Heart left ventricle (tissue), 16 donors: Measurements from ENCODE around the gene GALNT9. TPM values are rescaled to one million over a fixed set of nuclear protein-coding genes. Genes with fewer than 3 reads are reported as not detected.

Experiments
- ATAC-seq, 4 donors: fragments of 200-7000 bp; cut with Tn5 transposase; one replicate each; pipeline ENCODE4 v1.9.1; 2020 to 2022; ENCODE audit warnings: moderate library complexity in 4 of 4, mild to moderate bottlenecking in 3 of 4, moderate number of reproducible peaks in 1 of 4
- DNase-seq, 5 donors: peaks; one replicate each; pipeline ENCODE4 v3.0.0-alpha.2; 2020
- H3K27ac ChIP-seq, 12 donors: fragments of 200-600 bp; sonication (generic) in 4 of 12; one replicate each; pipeline versions ENCODE4 v1.5.0 to v1.8.0; 2016 to 2022; ENCODE audit warnings: mild to moderate bottlenecking in 2 of 12
- H3K27me3 ChIP-seq, 9 donors: fragments of 200-600 bp; sonication (generic) in 2 of 9; one replicate each; pipeline versions ENCODE4 v1.5.1 to v1.8.0; 2016 to 2022; ENCODE audit warnings: mild to moderate bottlenecking in 3 of 9
- H3K36me3 ChIP-seq, 9 donors: fragments of 200-600 bp; sonication (generic) in 2 of 9; one replicate each; pipeline versions ENCODE4 v1.5.0 to v1.8.0; 2018 to 2022; ENCODE audit warnings: mild to moderate bottlenecking in 2 of 9
- H3K4me1 ChIP-seq, 12 donors: fragments of 200-600 bp; sonication (generic) in 4 of 12; one replicate each; pipeline versions ENCODE4 v1.5.0 to v1.8.0; 2016 to 2022; ENCODE audit warnings: mild to moderate bottlenecking in 3 of 12
- H3K4me3 ChIP-seq, 12 donors: fragments of 200-600 bp; sonication (generic) in 4 of 12; one replicate each; pipeline versions ENCODE4 v1.5.0 to v1.8.0; 2017 to 2022; ENCODE audit warnings: mild to moderate bottlenecking in 9 of 12, moderate library complexity in 4 of 12
- H3K9me3 ChIP-seq, 12 donors: fragments of 200-600 bp; sonication (generic) in 4 of 12; one replicate each; pipeline versions ENCODE4 v1.5.0 to v1.8.0; 2016 to 2022; ENCODE audit warnings: mild to moderate bottlenecking in 1 of 12
- CTCF ChIP-seq, 12 donors: fragments of 200-600 bp; sonication (generic) in 4 of 12; IDR thresholded peaks; one replicate each; pipeline versions ENCODE4 v1.5.0 to v1.8.0; 2018 to 2022; ENCODE audit warnings: antibody characterized with exemption in 12 of 12, mild to moderate bottlenecking in 5 of 12
- POLR2A ChIP-seq, 2 donors: fragments of 450-650 bp; IDR thresholded peaks; one replicate each; pipeline ENCODE4 v1.6.1; 2017; ENCODE audit warnings: antibody characterized with exemption in 2 of 2, mild to moderate bottlenecking in 2 of 2, moderate library complexity in 2 of 2
- WGBS, 4 donors: extraction: QIAGEN DNeasy Blood & Tissue Kit in 2 of 4; methylation state at CpG; one replicate each; pipeline versions ENCODE4 v1.1.5 to v1.1.7; 2013 to 2018; 5-methylcytosine and 5-hydroxymethylcytosine counted together
- intact Hi-C, 10 donors: fragments of 100-400 bp; cut with DNase I; formaldehyde crosslinking; loops; one replicate each; pipeline versions ENCODE4 v1.11.1 to v1.14.2; 2022
- polyA plus RNA-seq, 2 donors: library from polyadenylated mRNA; stranded (reverse); fragments of 200-250 nt; gene quantifications; one replicate each; pipeline ENCODE4 v1.2.3, GENCODE V29; 2013
- total RNA-seq, 9 donors: library from RNA; depleted of rRNA in 2 of 9; stranded (reverse); fragments of >200 nt in 2 of 9; fragmentation: NEBNext Ultra II Directional in 3 of 9; extraction: Animal tissue kit (Norgen Biotek cat#: 25700) in 3 of 9; gene quantifications; one replicate each; pipeline versions ENCODE4 v1.1.0 to v1.2.4, GENCODE V29; 2016 to 2023
- donor health status: ischemic (EF 13 %, LVEDD 7.1; RV severe dilation, severe dysfunction).
- donor health status: healthy with polysubstance abuse.
- donor health status: DM: no; HTN: yes; CAD: no.
- donor health status: DM: no; HTN: no; CAD: no.
- donor health status: ischemic (EF 25% LVEDD 6.9; RV normal size, moderate dysfunction).
- donor health status: ischemic (EF 25% LVEDD 5.7; RV mildly dilated, moderate dysfunction).
- donor health status: healthy.
- donor health status: DM: yes; HTN: yes; CAD: no.
- donor health status: ischemic (EF 35%, LVEDD 5.7; RV mildly dilated, moderate dysfunction).
- donor health status: nonischemic (EF 11% LVEDD 7.7; RV severe dilation, severe dysfunction).
- donor health status: DM: yes; HTN: yes; CAD: no.
- donor health status: PGD.
- donor health status: ischemic (EF 29% LVEDD 5.4; RV normal size, mild dysfunction).
- donor health status: nonischemic (EF 23%, LVEDD 6.1; RV moderate dilation, normal function).

GALNT9 gene
- total and polyA plus RNA-seq, 11 donors = 10.3 TPM; not detected in 10

- DNase-seq (no peak), ATAC-seq (no peak)
- peaks cover 32 to 83% (median 59%) of the 10 kb centered on the region in 9 donors for H3K27me3 ChIP-seq
- H3K4me3 ChIP-seq = no peak overlapping the region
- no peaks in the 10 kb centered on the region for H3K9me3 ChIP-seq
- no peaks in the 10 kb centered on the region for H3K36me3 ChIP-seq
- H3K4me1 ChIP-seq = peaks cover 0 to 34% (median 0%) of the 10 kb centered on the region in 12 donors
- H3K27ac ChIP-seq = no peak overlapping the region
- 84 to 93% (median 87%) methylated on average over 5 of the region's 5 CpGs for WGBS, 4 donors
- TF ChIP-seq POLR2A (IDR thresholded peaks at IDR 0.05) = no peak
- no peak for TF ChIP-seq CTCF (IDR thresholded peaks at IDR 0.05)
- intact Hi-C loops = no loop called here
Observed at GRCh38 chr12:132330549-132330881, 1.1 kb upstream of the GALNT9 start.

GRCh38 chr12:132329720-132330548 lies 545 bp upstream of the GALNT9 start:
- ATAC-seq (no peak), DNase-seq (no peak)
- Histone ChIP-seq H3K9me3 (no peaks in the 10 kb centered on the region), H3K4me1 (peaks cover 0 to 34% (median 0%) of the 10 kb centered on the region in 12 donors), H3K27me3 (peaks cover 35 to 89% (median 61%) of the 10 kb centered on the region in 9 donors), H3K4me3 (peak overlapping the region in 1 of 12 donors; percentile 25), H3K27ac (no peak overlapping the region), H3K36me3 (no peaks in the 10 kb centered on the region)
- no peak for TF ChIP-seq CTCF (IDR thresholded peaks at IDR 0.05)
- no peak for TF ChIP-seq POLR2A (IDR thresholded peaks at IDR 0.05)
- intact Hi-C loops = no loop called here
- WGBS, 4 donors = 8 to 24% (median 15%) methylated on average over 8 to 49 of the region's 49 CpGs

- no peak for TF ChIP-seq POLR2A (IDR thresholded peaks at IDR 0.05)
- no peak for TF ChIP-seq CTCF (IDR thresholded peaks at IDR 0.05)
- 52 to 63% (median 62%) methylated on average over 10 to 34 of the region's 34 CpGs for WGBS, 4 donors
- intact Hi-C loops = no loop called here
- no peak for DNase-seq
- no peak overlapping the region for H3K4me3 ChIP-seq
- peaks cover 0 to 34% (median 0%) of the 10 kb centered on the region in 12 donors for H3K4me1 ChIP-seq
- no peaks in the 10 kb centered on the region for H3K36me3 ChIP-seq
- peaks cover 32 to 93% (median 56%) of the 10 kb centered on the region in 9 donors for H3K27me3 ChIP-seq
- H3K27ac ChIP-seq = peak overlapping the region in 1 of 12 donors; percentile 74
- no peaks in the 10 kb centered on the region for H3K9me3 ChIP-seq
- peak in 1 of 4 donors; percentile 4 for ATAC-seq
Observed at GRCh38 chr12:132328282-132329029, 933 bp downstream of the GALNT9 start.
